Cerebellar nuclear complex (tissue), 1 donor: ENCODE results near the gene PRR36.
"Not testable (repeated sequence)": the region's sequence is repeated elsewhere in the genome, so short reads cannot be mapped to it uniquely, and the experiment has no call there.

Experiments used
- DNase-seq, 2 experiments: peaks; one replicate each; lab custom pipeline; 2025; lab: John Stamatoyannopoulos, UW

Gene PRR36

GRCh38 chr19:7860714-7861618 lies 13.2 kb downstream of the PRR36 start:
- DNase-seq = peak; percentile 51 to 72

GRCh38 chr19:7859831-7860713 lies 14.1 kb downstream of the PRR36 start:
- no peak for DNase-seq

DNA sequence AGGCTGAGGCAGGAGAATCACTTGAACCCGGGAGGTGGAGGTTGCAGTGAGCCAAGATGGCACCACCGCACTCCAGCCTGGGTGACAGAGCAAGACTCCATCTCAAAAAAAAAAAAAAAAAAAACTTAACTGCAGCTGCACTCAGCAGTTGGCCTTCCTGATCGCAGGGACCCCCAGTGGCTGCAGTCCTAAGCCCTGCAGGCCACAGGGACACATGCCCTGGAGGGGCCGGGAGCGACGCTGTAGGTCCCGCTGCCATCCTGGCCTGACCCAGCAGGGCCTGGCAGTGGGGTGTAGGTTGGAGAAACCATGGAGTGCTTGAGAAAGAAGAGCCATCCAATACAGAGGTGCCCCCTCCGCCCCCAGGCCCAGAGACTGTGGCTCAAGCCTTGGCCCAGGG lies 15.1 kb downstream of the PRR36 start:
- DNase-seq = not testable (repeated sequence)

DNA sequence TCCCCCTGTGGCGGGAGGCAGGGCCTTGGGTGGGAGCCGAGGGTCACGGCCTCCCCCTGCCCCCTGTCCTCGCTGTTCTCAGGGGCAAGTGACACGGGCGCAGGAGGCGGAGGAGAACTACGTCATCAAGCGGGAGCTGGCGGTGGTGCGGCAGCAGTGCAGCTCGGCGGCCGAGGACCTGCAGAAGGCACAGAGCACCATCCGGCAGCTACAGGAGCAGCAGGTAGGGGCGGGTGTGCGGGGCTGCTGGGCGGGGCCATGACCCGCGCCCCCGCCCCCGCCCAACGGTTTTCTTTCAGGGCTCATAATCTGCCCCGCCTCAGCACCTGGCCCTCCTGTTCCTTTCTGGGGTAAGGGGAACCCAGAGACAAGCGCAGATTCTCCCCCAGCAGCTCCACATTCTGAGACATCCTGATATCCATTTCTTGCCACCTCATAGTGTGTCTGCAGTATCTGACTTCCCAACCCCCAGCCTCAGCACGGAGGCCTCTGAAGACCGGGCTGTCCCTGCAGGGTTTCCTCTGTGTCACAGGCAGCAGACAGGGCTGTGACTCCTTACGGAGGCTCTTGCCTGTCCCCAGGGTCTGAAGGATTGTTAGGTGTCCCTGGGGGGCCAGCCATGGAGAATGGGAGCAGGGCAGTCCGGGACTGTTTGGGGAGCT lies 15.9 kb downstream of the PRR36 start:
- DNase-seq = peak in 1 of 2 experiments; percentile 16

GRCh38 chr19:7857727-7858108 lies 16.5 kb downstream of the PRR36 start:
- DNase-seq = peak in 1 of 2 experiments; percentile 15

- DNase-seq = no peak
These were observed 17.2 kb downstream of the PRR36 start for GRCh38 chr19:7856679-7857663.

DNA sequence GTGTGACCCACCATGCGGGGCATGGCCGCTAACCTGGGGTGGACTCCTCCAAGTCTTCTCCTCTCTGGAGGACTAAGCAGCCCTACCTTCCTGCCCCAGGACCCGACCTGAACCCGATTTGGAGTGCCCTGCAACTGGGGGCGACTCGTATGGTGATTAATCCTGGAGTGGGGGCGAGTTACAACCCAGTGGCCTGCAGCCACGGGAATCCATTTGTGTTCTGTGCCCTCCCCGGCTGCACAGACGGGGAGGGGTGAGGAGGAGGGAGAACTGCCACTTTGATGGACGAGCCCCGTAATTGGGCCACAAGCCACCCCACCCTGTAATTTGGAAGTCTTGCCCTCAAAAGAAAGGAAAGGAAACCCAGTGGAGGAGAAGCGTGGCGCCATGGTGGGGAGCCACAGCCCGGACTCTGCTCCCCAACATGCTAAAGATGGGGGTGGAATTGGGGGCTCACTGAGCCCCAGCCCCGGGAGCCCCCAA lies 18.0 kb downstream of the PRR36 start:
- no peak for DNase-seq

DNA sequence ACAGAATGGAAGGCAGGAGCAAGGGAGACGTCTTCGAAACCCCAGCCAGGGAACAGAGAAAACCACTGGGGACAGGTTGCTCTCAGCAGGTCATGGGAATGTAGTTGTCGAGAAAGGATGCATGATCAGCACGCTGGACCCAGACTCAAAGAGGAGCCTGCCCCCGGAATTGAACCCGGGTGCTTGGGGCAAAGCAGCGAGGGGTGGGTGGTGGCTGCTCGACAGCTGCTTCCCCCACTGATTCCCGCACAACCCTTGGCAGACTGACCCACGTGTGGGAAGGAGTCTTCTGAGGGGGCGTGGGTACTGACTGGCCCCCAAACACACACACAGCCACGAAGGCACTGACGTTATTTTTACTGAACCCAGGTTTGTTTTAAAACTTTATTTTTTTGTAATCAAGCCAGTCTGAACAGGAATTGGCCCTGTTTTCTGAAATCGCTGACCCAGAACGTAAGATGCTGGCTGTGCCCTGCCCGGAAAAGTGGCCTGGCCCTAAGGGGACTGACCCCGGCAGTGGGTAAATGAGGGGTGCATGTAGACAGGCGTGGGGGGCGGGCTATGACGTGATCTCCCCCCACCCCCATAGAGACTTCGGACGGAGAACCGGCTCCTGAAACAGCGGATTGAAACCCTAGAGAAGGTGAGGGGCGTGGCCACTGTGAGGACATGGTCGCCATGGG lies 18.6 kb downstream of the PRR36 start:
- DNase-seq = no peak

DNA sequence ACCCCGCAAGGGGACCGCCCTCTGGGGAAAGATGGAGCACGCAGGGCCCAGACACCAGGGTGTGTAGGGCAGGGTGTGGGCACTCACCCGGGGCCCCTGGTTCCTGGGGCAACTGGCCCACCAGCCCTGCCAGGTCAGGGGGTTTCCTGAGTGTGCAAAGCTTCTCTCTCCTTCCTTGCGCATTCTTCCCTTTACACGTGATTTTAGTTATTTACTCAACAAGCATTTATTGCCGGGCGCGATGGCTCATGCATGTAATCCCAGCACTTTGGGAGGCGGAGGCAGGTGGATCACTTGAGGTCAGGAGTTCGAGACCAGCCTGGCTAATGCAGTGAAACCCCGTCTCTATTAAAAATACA lies 20.4 kb downstream of the PRR36 start:
- no peak for DNase-seq

DNA sequence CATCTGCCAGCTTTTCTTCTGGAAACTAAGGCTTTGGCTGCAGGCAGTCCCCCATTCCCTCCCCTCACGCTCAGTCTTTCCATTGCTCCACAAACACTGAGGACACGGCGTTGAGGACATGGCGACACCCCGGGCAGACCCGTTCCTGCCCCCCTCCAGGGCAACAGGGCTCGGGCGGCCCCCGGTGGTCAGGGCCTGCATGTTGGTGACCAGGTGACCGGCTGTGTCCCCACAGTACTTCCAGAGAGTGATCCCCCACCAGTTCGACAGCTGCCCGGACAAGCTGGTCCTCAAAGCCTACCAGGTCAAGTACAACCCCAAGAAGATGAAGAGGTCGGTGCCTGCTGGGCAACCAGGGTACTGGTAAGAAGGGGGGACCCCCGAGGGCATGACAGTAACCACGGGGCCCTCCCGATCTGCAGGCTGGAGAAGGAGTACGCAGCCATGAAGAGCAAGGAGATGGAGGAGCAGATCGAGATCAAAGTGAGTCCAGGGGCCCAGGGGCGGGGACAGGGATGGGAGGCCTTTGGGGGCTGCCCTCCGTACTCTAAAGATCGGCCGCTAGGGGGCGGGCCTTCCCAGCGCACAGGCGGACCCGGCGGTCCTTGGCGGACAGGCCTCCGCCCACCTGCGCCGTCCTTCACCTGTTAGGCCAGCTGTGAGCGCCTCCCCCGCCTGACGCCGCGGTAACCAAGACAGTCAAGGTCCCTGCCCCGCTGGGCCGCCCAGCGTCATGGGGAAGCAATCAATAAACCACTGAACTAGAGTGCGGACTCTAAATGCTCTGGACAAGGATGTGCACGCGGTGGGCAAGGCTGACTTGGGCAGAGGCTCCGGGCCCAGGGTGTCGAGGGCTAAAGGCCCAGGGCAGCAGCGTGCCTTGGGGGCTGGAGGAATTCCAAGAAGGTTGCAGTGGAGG lies 21.1 kb downstream of the PRR36 start:
- DNase-seq = peak in 1 of 2 experiments; percentile 11

- no peak for DNase-seq
These were observed 22.3 kb downstream of the PRR36 start for GRCh38 chr19:7851623-7852500.

DNA sequence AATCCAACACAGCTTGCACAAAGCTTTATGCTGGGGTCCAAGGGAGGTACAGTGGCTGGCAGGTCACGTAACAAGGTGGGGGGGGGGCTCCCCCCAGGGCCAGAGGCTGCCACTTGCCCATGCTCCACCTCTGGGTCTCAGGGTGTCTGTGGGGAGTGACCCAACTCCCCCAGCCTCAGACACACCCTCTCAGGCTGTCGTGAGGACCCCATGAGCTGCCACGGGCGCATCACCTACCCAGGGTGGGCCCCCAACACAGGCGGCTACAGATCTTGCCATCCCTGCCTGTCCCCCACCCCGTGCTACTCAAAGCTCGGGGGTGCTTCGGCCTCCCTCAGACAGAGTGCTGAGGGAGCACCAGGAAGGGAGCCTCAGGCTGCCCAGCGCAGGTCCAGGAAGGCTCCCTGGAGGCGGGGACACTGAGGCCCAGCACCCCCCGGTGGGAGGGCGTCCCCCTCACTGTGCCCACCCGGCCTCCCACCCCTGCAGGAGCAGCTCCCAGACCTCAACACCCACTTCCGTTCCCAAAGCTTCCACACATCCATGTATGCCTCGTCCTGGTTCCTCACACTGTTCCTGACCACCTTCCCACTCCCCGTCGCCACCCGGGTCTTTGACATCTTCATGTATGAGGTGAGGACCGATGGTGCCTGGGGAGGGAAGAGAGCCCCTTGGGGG lies 23.1 kb downstream of the PRR36 start:
- no peak for DNase-seq

DNA sequence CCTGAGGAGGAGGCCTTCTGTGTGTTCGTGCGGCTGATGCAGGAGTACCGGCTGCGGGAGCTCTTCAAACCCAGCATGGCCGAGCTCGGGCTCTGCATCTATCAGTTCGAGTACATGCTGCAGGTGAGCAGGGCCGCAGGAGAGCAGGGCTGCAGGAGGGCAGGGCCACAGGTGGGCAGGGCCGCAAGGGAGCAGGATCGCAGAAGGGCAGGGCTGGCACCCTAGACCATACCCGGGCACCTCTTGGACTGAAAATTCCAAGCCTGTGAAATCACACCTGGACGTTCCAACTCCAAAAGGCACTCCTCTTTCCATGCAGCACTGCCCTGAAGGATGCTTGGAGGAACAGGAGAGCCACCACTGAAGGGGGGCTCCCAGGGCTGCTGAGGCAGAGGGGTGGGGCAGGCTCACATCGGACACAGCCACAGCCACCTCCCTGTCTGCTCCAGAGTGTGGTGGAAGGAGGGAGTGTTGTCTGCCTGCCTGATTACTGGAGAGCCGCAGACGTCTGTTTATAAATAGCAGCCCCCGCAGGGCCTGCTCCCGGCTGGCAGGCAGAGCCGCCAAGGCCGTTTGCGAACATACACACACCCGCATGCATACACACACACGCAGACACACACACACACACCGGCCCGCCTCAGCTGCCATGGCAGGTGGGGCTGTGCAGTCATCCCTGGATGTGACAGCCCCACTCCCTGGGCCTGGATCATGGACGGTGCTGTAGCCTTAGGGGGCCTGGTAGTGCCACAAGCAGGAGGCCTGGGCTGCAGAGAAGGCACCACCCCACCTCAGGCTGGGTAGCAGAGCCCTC lies 24.0 kb downstream of the PRR36 start:
- no peak for DNase-seq

- DNase-seq = no peak
These were observed 24.6 kb downstream of the PRR36 start for GRCh38 chr19:7849631-7849999.

- DNase-seq = no peak
These were observed 25.3 kb downstream of the PRR36 start for GRCh38 chr19:7848779-7849457.

DNA sequence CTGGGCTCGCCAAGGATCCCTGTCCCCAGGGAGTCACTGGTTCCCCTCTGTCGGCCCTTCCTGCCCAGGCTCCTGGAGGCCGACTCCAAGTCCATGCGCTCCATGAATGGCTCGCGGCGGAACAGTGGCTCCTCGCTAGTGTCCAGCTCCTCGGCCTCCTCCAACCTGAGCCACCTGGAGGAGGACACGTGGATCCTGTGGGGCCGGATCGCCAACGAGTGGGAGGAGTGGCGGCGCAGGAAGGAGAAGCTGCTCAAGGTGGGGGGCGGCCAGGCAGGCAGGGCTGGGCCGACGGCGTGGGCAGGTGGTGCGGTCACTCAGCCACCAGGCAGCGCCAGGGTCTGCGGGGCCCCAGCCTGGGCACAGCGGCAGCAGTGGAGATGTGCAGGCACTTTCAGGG lies 26.5 kb downstream of the PRR36 start:
- DNase-seq = no peak
